Heart left ventricle (tissue), 13 donors: ENCODE measurements around the gene MMP12.

ENCODE experiments used
- POLR2A ChIP-seq, 2 donors: fragments of 450-650 bp; IDR thresholded peaks; one replicate each; pipeline ENCODE4 v1.6.1; 2017; ENCODE audit warnings: antibody characterized with exemption in 2 of 2, mild to moderate bottlenecking in 2 of 2, moderate library complexity in 2 of 2
- TF ChIP-seq, protein P1 (sequence below), 12 donors: fragments of 200-600 bp; sonication (generic) in 4 of 12; IDR thresholded peaks; one replicate each; pipeline versions ENCODE4 v1.5.0 to v1.8.0; 2018 to 2022; ENCODE audit warnings: antibody characterized with exemption in 12 of 12, mild to moderate bottlenecking in 5 of 12
- donor health status: ischemic (EF 13 %, LVEDD 7.1; RV severe dilation, severe dysfunction).
- donor health status: DM: no; HTN: yes; CAD: no.
- donor health status: DM: no; HTN: no; CAD: no.
- donor health status: ischemic (EF 25% LVEDD 6.9; RV normal size, moderate dysfunction).
- donor health status: ischemic (EF 25% LVEDD 5.7; RV mildly dilated, moderate dysfunction).
- donor health status: ischemic (EF 35%, LVEDD 5.7; RV mildly dilated, moderate dysfunction).
- donor health status: nonischemic (EF 11% LVEDD 7.7; RV severe dilation, severe dysfunction).
- donor health status: DM: yes; HTN: yes; CAD: no.
- donor health status: PGD.
- donor health status: ischemic (EF 29% LVEDD 5.4; RV normal size, mild dysfunction).
- donor health status: nonischemic (EF 23%, LVEDD 6.1; RV moderate dilation, normal function).

DNA sequence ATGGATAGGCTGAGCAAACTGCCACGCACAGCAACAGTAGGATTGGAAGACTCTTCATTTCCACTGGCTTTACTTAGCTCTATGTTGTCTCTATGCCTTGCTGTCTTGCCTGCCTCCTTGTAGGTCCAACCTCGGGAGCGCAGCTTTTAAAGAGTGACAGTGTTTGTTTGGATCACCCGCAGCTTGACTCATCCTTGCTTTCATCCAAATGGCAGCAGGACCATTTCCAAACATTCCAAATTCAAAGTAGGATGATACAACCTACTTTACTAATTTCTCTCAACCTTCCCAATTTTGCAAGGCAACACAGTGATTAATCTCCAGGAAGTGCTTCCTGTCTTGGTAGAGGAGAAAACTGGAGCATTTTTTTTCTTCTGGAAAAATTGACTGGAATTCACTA, 31.3 kb downstream of the MMP12 start, which contains the start of gene MMP3:
- no peak for TF ChIP-seq POLR2A (IDR thresholded peaks at IDR 0.05)
- TF ChIP-seq, protein P1, sequence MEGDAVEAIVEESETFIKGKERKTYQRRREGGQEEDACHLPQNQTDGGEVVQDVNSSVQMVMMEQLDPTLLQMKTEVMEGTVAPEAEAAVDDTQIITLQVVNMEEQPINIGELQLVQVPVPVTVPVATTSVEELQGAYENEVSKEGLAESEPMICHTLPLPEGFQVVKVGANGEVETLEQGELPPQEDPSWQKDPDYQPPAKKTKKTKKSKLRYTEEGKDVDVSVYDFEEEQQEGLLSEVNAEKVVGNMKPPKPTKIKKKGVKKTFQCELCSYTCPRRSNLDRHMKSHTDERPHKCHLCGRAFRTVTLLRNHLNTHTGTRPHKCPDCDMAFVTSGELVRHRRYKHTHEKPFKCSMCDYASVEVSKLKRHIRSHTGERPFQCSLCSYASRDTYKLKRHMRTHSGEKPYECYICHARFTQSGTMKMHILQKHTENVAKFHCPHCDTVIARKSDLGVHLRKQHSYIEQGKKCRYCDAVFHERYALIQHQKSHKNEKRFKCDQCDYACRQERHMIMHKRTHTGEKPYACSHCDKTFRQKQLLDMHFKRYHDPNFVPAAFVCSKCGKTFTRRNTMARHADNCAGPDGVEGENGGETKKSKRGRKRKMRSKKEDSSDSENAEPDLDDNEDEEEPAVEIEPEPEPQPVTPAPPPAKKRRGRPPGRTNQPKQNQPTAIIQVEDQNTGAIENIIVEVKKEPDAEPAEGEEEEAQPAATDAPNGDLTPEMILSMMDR (IDR thresholded peaks at IDR 0.05), result no peak
